ENCODE data around the gene SH3PXD2A.

Gene SH3PXD2A

DNA sequence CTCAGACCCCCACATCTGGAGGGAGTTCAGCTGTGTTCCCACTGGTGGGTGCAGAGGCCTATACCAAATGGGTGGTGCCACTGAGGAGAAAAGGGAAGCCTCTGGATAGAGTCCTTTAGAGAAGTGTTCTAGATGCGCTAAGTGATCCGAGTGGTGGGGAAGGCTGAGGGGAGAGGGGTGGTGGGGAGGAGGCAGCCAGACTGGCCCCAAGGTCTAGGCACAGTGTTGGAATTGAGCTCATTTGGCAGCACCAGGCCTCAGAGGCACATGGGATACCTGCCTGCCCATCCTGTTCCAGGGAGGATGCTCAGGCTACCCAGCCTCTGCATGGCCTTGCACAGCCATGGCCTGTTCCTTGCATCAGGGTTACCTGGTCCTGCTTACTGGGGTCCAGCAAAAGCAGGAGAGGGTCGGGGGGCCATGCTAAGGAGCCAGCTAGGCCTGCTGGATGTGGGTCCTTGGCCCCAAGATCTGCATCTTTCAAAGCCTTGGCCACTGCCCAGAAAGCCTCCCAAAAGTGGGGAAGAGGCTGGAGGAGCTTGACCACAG is 262.3 kb downstream of the SH3PXD2A start:
- no peak overlapping the region for H2AK5ac ChIP-seq (ENCODE audit: low read length)
- no peak overlapping the region for H4K8ac ChIP-seq (ENCODE audit: low read depth, low read length)
- no peaks in the 10 kb centered on the region for H3K27me3 ChIP-seq (ENCODE audit: insufficient read depth, low read length, poor library complexity)
- H3K4me3 ChIP-seq (ENCODE audit: low read length): no peak overlapping the region
- H3K9ac ChIP-seq (ENCODE audit: low read length): no peak overlapping the region
- H2BK5ac ChIP-seq (ENCODE audit: low read length): no peak overlapping the region
- H3K23ac ChIP-seq (ENCODE audit: low read length): no peak overlapping the region
- no peak overlapping the region for H3K4me2 ChIP-seq (ENCODE audit: low read length)
- no peak overlapping the region for H3K56ac ChIP-seq (ENCODE audit: low read length)
- H3K79me2 ChIP-seq (ENCODE audit: control insufficient read depth, insufficient read depth, low read length): no peaks in the 10 kb centered on the region
- no peaks in the 10 kb centered on the region for H3K79me1 ChIP-seq (ENCODE audit: low read length)
- H4K5ac ChIP-seq (ENCODE audit: low read length): no peak overlapping the region
- DNase-seq: no peak
- no CpG with 5 or more reads among the region's 3 CpGs for WGBS (ENCODE audit: extremely low coverage, insufficient coverage, low lambda C conversion rate)
- no peak overlapping the region for H3K27ac ChIP-seq (ENCODE audit: low read depth, low read length)
- no peaks in the 10 kb centered on the region for H3K4me1 ChIP-seq (ENCODE audit: control insufficient read depth, low read depth, low read length)
- H3K18ac ChIP-seq (ENCODE audit: low read length): no peak overlapping the region
- no peak overlapping the region for H3K4ac ChIP-seq (ENCODE audit: low read depth, low read length)
- H2BK15ac ChIP-seq (replicated peaks; ENCODE audit: low read depth): no peak overlapping the region
- no peaks in the 10 kb centered on the region for H3K36me3 ChIP-seq (ENCODE audit: control insufficient read depth, insufficient read depth, low read length)
- no peak overlapping the region for H2BK120ac ChIP-seq (ENCODE audit: low read depth, low read length)

DNA sequence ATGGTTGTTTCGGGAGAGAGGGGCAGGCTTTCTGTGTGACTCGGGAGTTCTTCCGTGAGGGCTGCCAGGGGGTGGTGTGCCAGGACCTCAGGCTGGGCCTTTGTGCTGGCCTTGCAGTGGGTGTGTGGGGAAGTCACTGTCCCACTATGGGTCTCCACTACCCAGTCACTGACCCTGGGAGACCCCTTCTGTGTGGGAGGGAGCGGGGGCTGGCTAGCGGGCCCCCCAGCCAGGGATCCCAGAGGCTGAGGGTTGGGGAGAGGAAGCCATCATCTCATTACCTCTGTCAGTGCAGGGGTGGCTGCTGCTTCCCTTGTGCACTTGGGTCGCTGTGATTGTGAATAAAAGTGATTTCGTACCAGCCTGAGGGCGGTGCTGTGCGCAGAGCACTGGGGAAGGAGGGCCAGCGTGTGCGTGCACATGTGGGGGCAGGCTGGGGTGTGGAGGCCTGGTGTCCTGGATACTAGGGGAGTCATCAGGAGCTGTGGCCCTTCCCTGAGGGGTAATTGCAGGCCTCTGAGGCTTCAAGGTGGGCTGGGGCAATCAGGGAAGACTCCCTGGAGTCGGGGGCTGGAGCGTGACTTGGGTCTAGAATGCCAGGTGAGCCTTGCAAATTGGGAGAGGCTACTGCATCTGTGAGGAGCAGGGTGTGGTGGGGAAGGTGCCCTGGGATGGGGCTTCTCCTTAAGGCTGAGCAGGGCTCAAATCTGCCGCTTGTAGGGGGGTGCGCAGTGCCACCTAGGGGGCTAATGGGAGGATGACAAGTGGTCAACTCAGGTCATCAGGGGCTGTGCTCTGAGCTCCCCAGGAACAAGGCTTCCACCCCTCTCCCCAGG is 263.0 kb downstream of the SH3PXD2A start:
- Histone ChIP-seq H3K79me2 (ENCODE audit: control insufficient read depth, insufficient read depth, low read length) (no peaks in the 10 kb centered on the region), H3K79me1 (ENCODE audit: low read length) (no peaks in the 10 kb centered on the region), H4K8ac (ENCODE audit: low read depth, low read length) (no peak overlapping the region), H4K5ac (ENCODE audit: low read length) (no peak overlapping the region), H2BK5ac (ENCODE audit: low read length) (no peak overlapping the region), H2AK5ac (ENCODE audit: low read length) (no peak overlapping the region), H2BK15ac (replicated peaks; ENCODE audit: low read depth) (no peak overlapping the region), H3K4me1 (ENCODE audit: control insufficient read depth, low read depth, low read length) (no peaks in the 10 kb centered on the region), H3K18ac (ENCODE audit: low read length) (no peak overlapping the region), H3K9ac (ENCODE audit: low read length) (no peak overlapping the region), H2BK120ac (ENCODE audit: low read depth, low read length) (no peak overlapping the region), H3K56ac (ENCODE audit: low read length) (no peak overlapping the region), H3K36me3 (ENCODE audit: control insufficient read depth, insufficient read depth, low read length) (no peaks in the 10 kb centered on the region), H3K27me3 (ENCODE audit: insufficient read depth, low read length, poor library complexity) (no peaks in the 10 kb centered on the region), H3K27ac (ENCODE audit: low read depth, low read length) (no peak overlapping the region), H3K4me3 (ENCODE audit: low read length) (no peak overlapping the region), H3K4ac (ENCODE audit: low read depth, low read length) (no peak overlapping the region), H3K23ac (ENCODE audit: low read length) (no peak overlapping the region), H3K4me2 (ENCODE audit: low read length) (no peak overlapping the region)
- WGBS (ENCODE audit: extremely low coverage, insufficient coverage, low lambda C conversion rate): no CpG with 5 or more reads among the region's 15 CpGs
- peak; percentile 66 for DNase-seq

DNA sequence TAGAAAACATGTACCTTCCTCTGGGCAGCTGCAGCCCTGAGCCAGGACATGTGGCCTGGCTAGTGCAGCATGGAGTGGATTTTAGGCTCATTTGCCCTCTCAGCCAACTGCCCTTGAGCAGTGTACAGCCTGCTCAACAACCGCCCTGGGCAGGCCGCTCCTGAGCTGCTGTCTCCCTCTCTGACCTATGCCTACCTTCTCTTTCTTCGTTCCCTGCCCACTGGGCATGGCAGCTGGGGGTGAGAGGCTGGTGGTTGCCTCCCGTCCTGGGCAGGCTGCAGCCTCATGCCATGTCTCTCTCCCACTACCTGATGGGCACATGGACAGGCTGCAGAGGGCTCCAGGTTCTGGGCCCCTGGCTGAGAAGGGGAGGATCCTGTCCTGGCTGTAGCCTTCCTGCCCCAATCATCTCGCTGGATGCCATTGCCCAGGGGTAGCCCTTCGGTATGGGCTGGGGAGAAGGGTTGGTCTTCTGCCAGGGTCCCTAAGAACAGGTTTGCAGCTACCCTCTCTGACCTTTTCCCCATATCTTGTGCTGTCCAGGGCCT is 264.6 kb downstream of the SH3PXD2A start:
- Histone ChIP-seq H3K4me2 (ENCODE audit: low read length) (no peak overlapping the region), H3K4me3 (ENCODE audit: low read length) (no peak overlapping the region), H3K4ac (ENCODE audit: low read depth, low read length) (no peak overlapping the region), H3K56ac (ENCODE audit: low read length) (no peak overlapping the region), H3K27ac (ENCODE audit: low read depth, low read length) (no peak overlapping the region), H3K79me1 (ENCODE audit: low read length) (no peaks in the 10 kb centered on the region), H3K4me1 (ENCODE audit: control insufficient read depth, low read depth, low read length) (no peaks in the 10 kb centered on the region), H4K8ac (ENCODE audit: low read depth, low read length) (no peak overlapping the region), H2BK5ac (ENCODE audit: low read length) (no peak overlapping the region), H3K79me2 (ENCODE audit: control insufficient read depth, insufficient read depth, low read length) (no peaks in the 10 kb centered on the region), H2AK5ac (ENCODE audit: low read length) (no peak overlapping the region), H3K18ac (ENCODE audit: low read length) (no peak overlapping the region), H2BK120ac (ENCODE audit: low read depth, low read length) (no peak overlapping the region), H3K23ac (ENCODE audit: low read length) (no peak overlapping the region), H4K5ac (ENCODE audit: low read length) (no peak overlapping the region), H3K36me3 (ENCODE audit: control insufficient read depth, insufficient read depth, low read length) (no peaks in the 10 kb centered on the region), H3K27me3 (ENCODE audit: insufficient read depth, low read length, poor library complexity) (no peaks in the 10 kb centered on the region), H3K9ac (ENCODE audit: low read length) (no peak overlapping the region), H2BK15ac (replicated peaks; ENCODE audit: low read depth) (no peak overlapping the region)
- no CpG with 5 or more reads among the region's 6 CpGs for WGBS (ENCODE audit: extremely low coverage, insufficient coverage, low lambda C conversion rate)
- DNase-seq: no peak

DNA sequence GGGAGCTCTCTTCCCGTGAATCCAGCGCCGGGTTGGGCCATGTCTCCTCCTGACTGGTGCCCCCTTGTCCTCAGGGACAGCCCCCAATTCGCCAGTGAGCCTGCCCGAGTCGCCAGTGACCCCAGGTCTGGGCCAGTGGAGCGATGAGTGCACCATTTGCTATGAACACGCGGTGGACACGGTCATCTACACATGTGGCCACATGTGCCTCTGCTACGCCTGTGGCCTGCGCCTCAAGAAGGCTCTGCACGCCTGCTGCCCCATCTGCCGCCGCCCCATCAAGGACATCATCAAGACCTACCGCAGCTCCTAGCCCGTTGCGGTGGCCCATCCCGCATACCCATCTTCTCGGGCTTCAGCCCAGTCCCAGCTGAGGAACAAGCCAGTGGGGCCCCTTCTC is 265.3 kb downstream of the SH3PXD2A start:
- Histone ChIP-seq H3K79me2 (ENCODE audit: control insufficient read depth, insufficient read depth, low read length) (no peaks in the 10 kb centered on the region), H3K23ac (ENCODE audit: low read length) (no peak overlapping the region), H3K79me1 (ENCODE audit: low read length) (no peaks in the 10 kb centered on the region), H3K18ac (ENCODE audit: low read length) (no peak overlapping the region), H2BK120ac (ENCODE audit: low read depth, low read length) (no peak overlapping the region), H3K9ac (ENCODE audit: low read length) (no peak overlapping the region), H3K27me3 (ENCODE audit: insufficient read depth, low read length, poor library complexity) (no peaks in the 10 kb centered on the region), H2AK5ac (ENCODE audit: low read length) (no peak overlapping the region), H3K4me2 (ENCODE audit: low read length) (no peak overlapping the region), H4K8ac (ENCODE audit: low read depth, low read length) (no peak overlapping the region), H4K5ac (ENCODE audit: low read length) (no peak overlapping the region), H3K4ac (ENCODE audit: low read depth, low read length) (no peak overlapping the region), H3K4me1 (ENCODE audit: control insufficient read depth, low read depth, low read length) (no peaks in the 10 kb centered on the region), H3K27ac (ENCODE audit: low read depth, low read length) (no peak overlapping the region), H3K4me3 (ENCODE audit: low read length) (no peak overlapping the region), H3K56ac (ENCODE audit: low read length) (no peak overlapping the region), H2BK5ac (ENCODE audit: low read length) (no peak overlapping the region), H2BK15ac (replicated peaks; ENCODE audit: low read depth) (no peak overlapping the region), H3K36me3 (ENCODE audit: control insufficient read depth, insufficient read depth, low read length) (no peaks in the 10 kb centered on the region)
- WGBS (ENCODE audit: extremely low coverage, insufficient coverage, low lambda C conversion rate): no CpG with 5 or more reads among the region's 20 CpGs
- DNase-seq: no peak

DNA sequence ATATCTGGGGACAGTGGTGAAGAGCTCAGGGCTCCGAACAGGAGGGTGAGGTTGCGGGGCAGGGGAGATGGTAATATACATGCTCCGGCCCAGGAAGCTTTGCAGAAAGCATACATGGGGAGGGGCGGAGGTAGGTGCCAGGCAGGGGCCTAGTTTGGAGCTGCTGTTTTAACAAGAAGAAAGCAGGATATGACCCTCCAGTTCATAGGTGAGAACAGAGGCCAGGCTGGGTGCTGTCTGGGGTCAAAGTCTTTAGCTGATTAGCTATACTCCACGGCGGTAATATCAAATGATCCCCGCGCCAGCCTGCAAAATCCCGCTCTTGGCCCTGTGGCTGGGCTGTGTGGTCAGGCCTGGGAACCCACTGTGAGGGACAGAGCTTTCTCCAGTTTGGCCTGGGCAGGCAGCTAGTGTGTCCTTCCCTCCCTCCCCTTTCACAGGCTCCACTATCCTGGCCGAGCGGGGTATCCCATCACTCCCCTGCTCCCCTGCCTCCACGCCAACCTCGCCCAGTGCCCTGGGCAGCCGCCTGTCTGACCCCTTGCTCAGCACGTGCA is 266.2 kb downstream of the SH3PXD2A start:
- Histone ChIP-seq H2BK15ac (replicated peaks; ENCODE audit: low read depth) (no peak overlapping the region), H2BK5ac (ENCODE audit: low read length) (no peak overlapping the region), H3K56ac (ENCODE audit: low read length) (no peak overlapping the region), H3K4me2 (ENCODE audit: low read length) (no peak overlapping the region), H3K27me3 (ENCODE audit: insufficient read depth, low read length, poor library complexity) (no peaks in the 10 kb centered on the region), H4K5ac (ENCODE audit: low read length) (no peak overlapping the region), H3K23ac (ENCODE audit: low read length) (no peak overlapping the region), H3K9ac (ENCODE audit: low read length) (no peak overlapping the region), H3K36me3 (ENCODE audit: control insufficient read depth, insufficient read depth, low read length) (no peaks in the 10 kb centered on the region), H3K4me3 (ENCODE audit: low read length) (no peak overlapping the region), H3K79me1 (ENCODE audit: low read length) (no peaks in the 10 kb centered on the region), H3K4ac (ENCODE audit: low read depth, low read length) (no peak overlapping the region), H3K18ac (ENCODE audit: low read length) (no peak overlapping the region), H3K27ac (ENCODE audit: low read depth, low read length) (no peak overlapping the region), H2AK5ac (ENCODE audit: low read length) (no peak overlapping the region), H3K79me2 (ENCODE audit: control insufficient read depth, insufficient read depth, low read length) (no peaks in the 10 kb centered on the region), H2BK120ac (ENCODE audit: low read depth, low read length) (no peak overlapping the region), H4K8ac (ENCODE audit: low read depth, low read length) (no peak overlapping the region), H3K4me1 (ENCODE audit: control insufficient read depth, low read depth, low read length) (no peaks in the 10 kb centered on the region)
- no peak for DNase-seq
- WGBS (ENCODE audit: extremely low coverage, insufficient coverage, low lambda C conversion rate): no CpG with 5 or more reads among the region's 15 CpGs
